Measurements from ENCODE around the gene CHMP4B. TPM values are rescaled to one million over a fixed set of nuclear protein-coding genes. Genes with fewer than 3 reads are reported as not detected.

CHMP4B gene
- total RNA-seq, 2 experiments from 2014 or later, result 105 to 108 TPM

GRCh38 chr20:33851842-33852466 is 40.8 kb downstream of the CHMP4B start:
- no peak for DNase-seq
- peaks cover 90% of the 10 kb centered on the region for H3K4me1 Mint-ChIP-seq
- CTCF ChIA-PET, result interaction anchor here (0.7 to 1.3 kb wide), 4 partner anchors 10 to 56 kb away, joined by 3 read pairs; no protein-coding TSS in a partner anchor
- no peak overlapping the region for H3K4me3 Mint-ChIP-seq
- POLR2A ChIA-PET, result no interaction called here
- peaks cover 90% of the 10 kb centered on the region for H3K36me3 Mint-ChIP-seq (ENCODE audit: low read depth)
- no peaks in the 10 kb centered on the region for H3K9me3 Mint-ChIP-seq
- H3K27me3 Mint-ChIP-seq, result no peaks in the 10 kb centered on the region
- peak overlapping the region; percentile 94 for H3K27ac Mint-ChIP-seq

DNA sequence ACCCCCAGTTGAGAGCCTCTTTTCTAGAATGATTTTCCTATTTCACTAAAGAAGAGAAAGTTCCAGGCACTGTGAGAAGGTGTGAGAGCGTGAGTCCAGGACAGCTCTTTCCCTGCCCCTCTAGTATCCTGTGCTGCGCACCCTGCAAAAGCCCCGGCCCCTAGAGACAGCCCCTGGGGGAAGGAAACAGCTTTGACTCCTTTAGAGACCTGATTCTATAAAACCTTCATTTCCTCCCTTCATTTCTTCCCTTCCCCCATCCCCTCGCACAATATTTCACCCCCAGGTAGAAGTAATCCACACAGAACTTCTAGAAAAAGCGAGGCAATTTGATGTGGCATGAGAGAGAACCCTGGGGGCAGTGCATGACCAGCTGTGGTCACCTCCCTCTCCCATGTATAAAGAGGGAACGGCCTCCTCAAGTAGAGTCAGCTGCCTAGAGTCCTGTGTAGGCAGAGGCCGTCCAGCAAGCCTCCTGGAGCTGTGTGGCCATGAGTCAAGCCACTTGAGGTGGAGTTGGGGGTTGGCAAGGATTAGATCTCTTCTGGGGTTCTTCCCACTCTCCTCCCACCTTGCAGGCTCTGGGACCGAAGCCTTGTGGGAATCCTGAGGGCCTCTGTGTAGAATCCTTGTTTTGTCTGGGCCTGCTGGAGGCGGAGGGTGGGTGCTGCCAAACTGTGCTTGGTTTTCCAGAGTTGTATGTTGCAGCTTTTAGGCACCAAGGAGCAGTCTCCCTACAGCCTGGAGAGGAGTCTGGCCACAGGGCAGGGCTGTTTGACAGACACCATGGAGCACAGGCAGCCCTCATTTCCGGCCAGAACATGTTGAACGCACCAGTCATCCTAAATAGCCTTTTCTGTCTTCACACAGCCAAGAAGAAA is 41.7 kb downstream of the CHMP4B start:
- Mint-ChIP-seq H3K4me3 (peak overlapping the region; percentile 31), H3K4me1 (peaks cover 90% of the 10 kb centered on the region), H3K36me3 (ENCODE audit: low read depth) (peaks cover 94% of the 10 kb centered on the region), H3K9me3 (no peaks in the 10 kb centered on the region), H3K27ac (peak overlapping the region; percentile 94), H3K27me3 (no peaks in the 10 kb centered on the region)
- ChIA-PET POLR2A (no interaction called here), CTCF (interaction anchor here (0.7 kb wide), 1 partner anchor 21 kb away, joined by 3 read pairs; no protein-coding TSS in a partner anchor)
- DNase-seq, result no peak

GRCh38 chr20:33853507-33853813 is 42.3 kb downstream of the CHMP4B start:
- peaks cover 91% of the 10 kb centered on the region for H3K4me1 Mint-ChIP-seq
- H3K27me3 Mint-ChIP-seq, result no peaks in the 10 kb centered on the region
- POLR2A ChIA-PET, result no interaction called here
- peaks cover 95% of the 10 kb centered on the region for H3K36me3 Mint-ChIP-seq (ENCODE audit: low read depth)
- H3K4me3 Mint-ChIP-seq, result peak overlapping the region; percentile 31
- CTCF ChIA-PET, result no interaction called here
- peak; percentile 73 for DNase-seq
- peak overlapping the region; percentile 94 for H3K27ac Mint-ChIP-seq
- no peaks in the 10 kb centered on the region for H3K9me3 Mint-ChIP-seq

GRCh38 chr20:33857722-33858563 is 46.8 kb downstream of the CHMP4B start:
- Mint-ChIP-seq H3K4me1 (peaks cover 78% of the 10 kb centered on the region), H3K4me3 (no peak overlapping the region), H3K36me3 (ENCODE audit: low read depth) (peaks cover 63% of the 10 kb centered on the region), H3K9me3 (no peaks in the 10 kb centered on the region), H3K27ac (peak overlapping the region; percentile 91), H3K27me3 (no peaks in the 10 kb centered on the region)
- ChIA-PET POLR2A (interaction anchor here (1.1 to 1.8 kb wide), 2 partner anchors 45 to 126 kb away, joined by 4 to 5 read pairs; no protein-coding TSS in a partner anchor), CTCF (interaction anchor here (0.6 to 2.1 kb wide), 2 partner anchors 8 to 66 kb away, joined by 3 to 5 read pairs; no protein-coding TSS in a partner anchor)
- no peak for DNase-seq

DNA sequence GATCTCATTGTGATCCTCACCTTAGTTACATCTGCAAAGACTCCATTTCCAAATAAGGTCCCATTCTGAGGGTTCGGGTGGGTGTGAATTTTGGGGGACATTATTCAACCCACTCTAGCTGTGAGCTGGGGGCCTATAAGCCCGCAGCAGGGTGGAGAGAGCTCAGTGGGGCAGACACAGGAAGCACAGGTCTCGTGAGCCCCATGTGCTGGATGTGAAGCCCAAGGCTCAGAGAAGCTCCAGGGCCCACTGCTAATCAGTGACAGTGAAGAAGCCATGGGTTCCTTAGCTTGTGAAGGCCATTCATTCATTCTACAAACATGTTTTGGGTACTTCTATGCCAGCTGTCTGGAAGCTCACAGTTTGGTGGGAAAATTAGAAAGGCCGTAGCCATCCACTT is 47.5 kb downstream of the CHMP4B start:
- POLR2A ChIA-PET, result interaction anchor here (0.5 to 1.8 kb wide), 4 partner anchors 45 to 135 kb away, joined by 4 to 8 read pairs (median 4); partner anchors contain the start of gene CHMP4B
- H3K4me1 Mint-ChIP-seq, result peaks cover 77% of the 10 kb centered on the region
- no peaks in the 10 kb centered on the region for H3K27me3 Mint-ChIP-seq
- H3K4me3 Mint-ChIP-seq, result peak overlapping the region; percentile 51
- peak; percentile 19 for DNase-seq
- peak overlapping the region; percentile 91 for H3K27ac Mint-ChIP-seq
- H3K36me3 Mint-ChIP-seq (ENCODE audit: low read depth), result peaks cover 57% of the 10 kb centered on the region
- CTCF ChIA-PET, result interaction anchor here (0.6 to 2.1 kb wide), 2 partner anchors 9 to 66 kb away, joined by 3 to 5 read pairs; no protein-coding TSS in a partner anchor
- H3K9me3 Mint-ChIP-seq, result no peaks in the 10 kb centered on the region

DNA sequence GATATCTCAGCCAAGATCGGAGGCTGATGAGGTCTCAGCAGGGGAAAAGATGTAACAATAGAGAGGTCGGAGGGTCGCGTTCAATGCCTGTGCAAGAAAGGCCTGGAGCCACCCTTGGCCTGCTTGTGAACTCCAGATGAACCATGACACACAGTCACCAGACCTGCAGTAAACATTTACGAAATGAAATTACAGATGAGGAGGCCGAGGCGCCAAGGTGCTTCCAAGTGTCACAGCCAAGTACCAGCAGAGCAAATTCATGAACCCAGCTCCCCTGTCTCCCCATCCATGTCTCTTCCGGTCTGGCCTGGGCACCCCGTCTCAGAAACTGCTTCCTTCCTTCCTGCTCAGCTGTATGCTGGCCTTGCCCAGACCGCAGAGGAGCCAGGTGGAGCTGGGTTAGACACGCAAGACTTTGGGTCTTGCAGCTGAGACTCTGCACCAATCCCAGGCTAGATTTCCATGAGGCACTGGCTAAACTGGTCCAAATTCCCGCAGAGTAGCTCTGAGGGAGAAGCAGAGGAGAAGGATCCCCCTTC is 48.1 kb downstream of the CHMP4B start:
- Mint-ChIP-seq H3K27me3 (no peaks in the 10 kb centered on the region), H3K9me3 (no peaks in the 10 kb centered on the region), H3K27ac (peak overlapping the region; percentile 91), H3K36me3 (ENCODE audit: low read depth) (peaks cover 52% of the 10 kb centered on the region), H3K4me1 (peaks cover 76% of the 10 kb centered on the region), H3K4me3 (peak overlapping the region; percentile 51)
- peak; percentile 80 for DNase-seq
- CTCF ChIA-PET, result interaction anchor here (2.1 kb wide), 1 partner anchor 67 kb away, joined by 5 read pairs; no protein-coding TSS in a partner anchor
- POLR2A ChIA-PET, result interaction anchor here (0.8 to 1.8 kb wide), 3 partner anchors 46 to 127 kb away, joined by 4 to 5 read pairs (median 4); partner anchors contain the start of gene CHMP4B

- H3K9me3 Mint-ChIP-seq, result no peaks in the 10 kb centered on the region
- H3K27ac Mint-ChIP-seq, result peak overlapping the region; percentile 91
- DNase-seq, result no peak
- ChIA-PET POLR2A (interaction anchor here (0.8 to 1.8 kb wide), 2 partner anchors 46 to 49 kb away, joined by 4 to 5 read pairs; partner anchors contain the start of gene CHMP4B), CTCF (interaction anchor here (1.6 to 2.1 kb wide), 2 partner anchors 18 to 67 kb away, joined by 4 to 5 read pairs; no protein-coding TSS in a partner anchor)
- peaks cover 72% of the 10 kb centered on the region for H3K4me1 Mint-ChIP-seq
- H3K4me3 Mint-ChIP-seq, result peak overlapping the region; percentile 51
- H3K36me3 Mint-ChIP-seq (ENCODE audit: low read depth), result peaks cover 47% of the 10 kb centered on the region
- no peaks in the 10 kb centered on the region for H3K27me3 Mint-ChIP-seq
These were observed 48.6 kb downstream of the CHMP4B start for GRCh38 chr20:33859751-33860150.

DNA sequence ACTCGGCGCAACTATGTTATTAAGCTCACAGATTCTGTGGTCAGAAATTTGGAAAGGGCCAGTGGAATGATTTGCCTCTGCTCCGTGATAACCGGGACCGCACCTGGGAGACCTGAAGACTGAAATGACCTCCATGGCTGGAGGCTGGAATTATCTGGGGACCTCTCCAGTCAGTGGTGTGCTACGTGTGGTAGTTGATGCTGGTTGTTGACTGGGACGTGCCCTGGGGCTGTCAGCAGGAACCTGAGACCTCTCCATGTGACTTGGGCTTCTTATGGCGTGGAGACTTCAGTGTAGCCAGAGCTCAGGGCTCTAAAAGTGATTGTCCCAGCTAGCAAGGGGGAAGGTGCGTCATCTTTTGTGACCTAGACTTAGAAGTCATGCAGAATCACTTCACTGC is 50.3 kb downstream of the CHMP4B start:
- no peak overlapping the region for H3K4me3 Mint-ChIP-seq
- H3K27ac Mint-ChIP-seq, result peak overlapping the region; percentile 33
- peaks cover 61% of the 10 kb centered on the region for H3K4me1 Mint-ChIP-seq
- ChIA-PET CTCF (interaction anchor here (0.6 to 2.0 kb wide), 5 partner anchors 10 to 44 kb away, joined by 3 to 4 read pairs (median 3); no protein-coding TSS in a partner anchor), POLR2A (no interaction called here)
- H3K36me3 Mint-ChIP-seq (ENCODE audit: low read depth), result peaks cover 30% of the 10 kb centered on the region
- no peaks in the 10 kb centered on the region for H3K27me3 Mint-ChIP-seq
- no peak for DNase-seq
- no peaks in the 10 kb centered on the region for H3K9me3 Mint-ChIP-seq

DNA sequence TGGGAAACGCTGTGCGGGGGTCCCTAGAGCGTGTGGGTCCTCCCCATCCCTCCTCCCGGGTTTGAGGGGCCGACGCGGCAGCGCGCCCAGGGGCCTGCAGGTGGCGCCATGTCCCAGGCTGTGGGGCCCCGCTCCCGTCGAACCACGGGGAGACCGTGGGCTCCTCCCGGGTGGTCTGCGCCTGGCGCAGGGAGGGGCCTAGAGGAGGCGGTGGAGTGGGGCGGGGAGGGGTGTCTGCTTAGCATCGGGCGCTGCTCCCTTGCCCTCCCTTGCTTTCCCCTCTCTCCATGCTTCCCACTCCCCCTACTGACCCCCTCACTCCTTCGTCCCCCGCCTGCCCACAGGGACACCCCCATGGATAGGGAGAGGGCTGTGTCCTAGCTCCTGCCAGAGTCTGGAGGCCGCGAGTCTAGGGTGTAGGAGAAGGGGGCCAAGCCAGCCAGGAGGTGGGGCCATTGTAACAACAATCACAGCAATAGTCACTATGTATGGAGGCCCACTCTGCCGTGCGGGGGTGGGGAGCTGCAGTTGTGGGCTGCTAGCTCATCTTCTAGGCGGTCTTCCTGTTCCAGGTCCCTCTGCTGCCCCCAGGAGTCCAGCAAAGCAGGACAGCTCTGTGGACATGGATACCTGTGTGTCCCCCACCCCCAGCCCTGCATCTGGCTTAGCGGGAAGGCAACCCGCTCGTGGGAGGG is 51.7 kb downstream of the CHMP4B start:
- Mint-ChIP-seq H3K27me3 (no peaks in the 10 kb centered on the region), H3K27ac (no peak overlapping the region), H3K36me3 (ENCODE audit: low read depth) (peaks cover 17% of the 10 kb centered on the region), H3K4me1 (peaks cover 53% of the 10 kb centered on the region), H3K4me3 (no peak overlapping the region), H3K9me3 (no peaks in the 10 kb centered on the region)
- DNase-seq, result peak; percentile 52
- CTCF ChIA-PET, result interaction anchor here (0.9 to 1.1 kb wide), 2 partner anchors 13 to 266 kb away, joined by 3 to 4 read pairs; no protein-coding TSS in a partner anchor
- POLR2A ChIA-PET, result no interaction called here

DNA sequence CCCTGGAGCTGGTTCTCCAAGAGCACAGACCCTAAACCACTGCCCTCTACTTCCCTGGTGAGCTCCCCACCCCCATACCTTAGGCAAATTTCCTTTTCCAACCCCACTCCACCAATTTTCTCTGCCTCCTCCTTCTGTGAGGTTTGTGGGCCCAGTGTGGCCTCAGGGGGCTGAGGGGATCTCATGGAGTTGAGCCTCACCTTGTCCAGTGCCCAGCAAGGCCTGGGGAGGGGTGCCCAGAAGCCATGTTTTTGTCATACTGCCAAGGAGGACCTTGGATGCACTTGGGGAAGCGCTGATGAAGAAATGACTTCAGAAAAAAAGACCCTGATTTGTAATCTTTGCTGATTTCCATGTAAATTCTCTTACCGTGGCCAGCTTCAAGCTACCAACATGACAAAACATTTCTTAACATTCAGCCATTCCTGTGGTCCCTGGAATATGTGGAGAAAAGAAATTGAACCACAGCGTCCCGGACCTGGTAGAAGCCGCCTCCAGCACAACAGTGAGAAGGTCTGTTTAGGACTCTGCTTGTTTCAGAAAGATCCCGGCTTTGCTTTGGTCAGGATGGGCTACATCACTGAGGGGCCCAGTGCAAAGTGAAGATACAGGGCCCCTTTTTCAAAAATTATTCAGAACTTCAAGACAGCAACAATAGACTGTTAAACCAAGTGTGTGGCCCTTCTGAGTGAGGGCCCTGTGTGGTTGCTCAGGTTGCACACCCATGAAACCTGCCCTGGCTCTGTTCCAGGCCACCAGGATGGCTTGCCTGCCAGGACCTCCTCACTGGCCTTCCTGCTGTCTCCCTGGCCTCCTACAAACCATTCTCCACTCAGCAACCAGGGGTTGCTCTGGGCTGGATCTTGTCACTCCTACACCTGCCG is 52.5 kb downstream of the CHMP4B start:
- CTCF ChIA-PET, result interaction anchor here (0.9 to 1.1 kb wide), 2 partner anchors 14 to 265 kb away, joined by 3 to 4 read pairs; no protein-coding TSS in a partner anchor
- POLR2A ChIA-PET, result no interaction called here

More for the DNA sequence above, 52.5 kb downstream of the CHMP4B start:
- Mint-ChIP-seq H3K4me1 (peaks cover 44% of the 10 kb centered on the region), H3K27ac (no peak overlapping the region), H3K27me3 (no peaks in the 10 kb centered on the region), H3K4me3 (no peak overlapping the region), H3K36me3 (ENCODE audit: low read depth) (peaks cover 9% of the 10 kb centered on the region), H3K9me3 (no peaks in the 10 kb centered on the region)
- no peak for DNase-seq
